ENCODE results near the gene MCC. TPM values are rescaled to one million over a fixed set of nuclear protein-coding genes. Genes with fewer than 3 reads are reported as not detected.

Gene MCC
- total RNA-seq, 1 donor from 2014 or later = 20.6 TPM

DNA sequence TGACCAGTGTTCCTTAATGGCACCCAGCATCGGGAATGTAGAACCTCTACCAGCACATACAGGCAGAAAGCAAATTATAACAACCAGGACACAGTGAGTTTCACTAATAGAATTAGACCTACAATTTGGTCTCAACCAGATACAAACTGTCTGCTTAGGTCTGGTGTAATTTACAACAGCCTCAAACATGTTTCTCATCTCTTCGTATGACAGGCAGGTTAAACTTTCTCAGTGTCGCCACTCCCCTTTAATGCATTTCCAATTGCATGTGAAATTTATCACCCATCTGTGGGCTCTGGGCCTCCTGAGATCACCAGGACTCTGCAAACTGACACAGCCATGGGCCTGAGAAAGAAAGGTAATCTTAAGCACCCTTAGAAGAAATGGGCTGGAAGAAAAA is 293.0 kb downstream of the MCC start:
- H3K4me3 ChIP-seq = no peak overlapping the region
- ATAC-seq (no peak), DNase-seq (no peak)
- no peaks in the 10 kb centered on the region for H3K4me1 ChIP-seq
- no peaks in the 10 kb centered on the region for H3K36me3 ChIP-seq
- H3K27me3 ChIP-seq (ENCODE audit: low read depth) = no peaks in the 10 kb centered on the region
- intact Hi-C loops (cut with DNase I) = no loop called here
- peaks cover 8% of the 10 kb centered on the region for H3K9me3 ChIP-seq
- H3K27ac ChIP-seq = no peak overlapping the region
- TF ChIP-seq, protein P1, sequence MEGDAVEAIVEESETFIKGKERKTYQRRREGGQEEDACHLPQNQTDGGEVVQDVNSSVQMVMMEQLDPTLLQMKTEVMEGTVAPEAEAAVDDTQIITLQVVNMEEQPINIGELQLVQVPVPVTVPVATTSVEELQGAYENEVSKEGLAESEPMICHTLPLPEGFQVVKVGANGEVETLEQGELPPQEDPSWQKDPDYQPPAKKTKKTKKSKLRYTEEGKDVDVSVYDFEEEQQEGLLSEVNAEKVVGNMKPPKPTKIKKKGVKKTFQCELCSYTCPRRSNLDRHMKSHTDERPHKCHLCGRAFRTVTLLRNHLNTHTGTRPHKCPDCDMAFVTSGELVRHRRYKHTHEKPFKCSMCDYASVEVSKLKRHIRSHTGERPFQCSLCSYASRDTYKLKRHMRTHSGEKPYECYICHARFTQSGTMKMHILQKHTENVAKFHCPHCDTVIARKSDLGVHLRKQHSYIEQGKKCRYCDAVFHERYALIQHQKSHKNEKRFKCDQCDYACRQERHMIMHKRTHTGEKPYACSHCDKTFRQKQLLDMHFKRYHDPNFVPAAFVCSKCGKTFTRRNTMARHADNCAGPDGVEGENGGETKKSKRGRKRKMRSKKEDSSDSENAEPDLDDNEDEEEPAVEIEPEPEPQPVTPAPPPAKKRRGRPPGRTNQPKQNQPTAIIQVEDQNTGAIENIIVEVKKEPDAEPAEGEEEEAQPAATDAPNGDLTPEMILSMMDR (IDR thresholded peaks at IDR 0.05) = no peak

DNA sequence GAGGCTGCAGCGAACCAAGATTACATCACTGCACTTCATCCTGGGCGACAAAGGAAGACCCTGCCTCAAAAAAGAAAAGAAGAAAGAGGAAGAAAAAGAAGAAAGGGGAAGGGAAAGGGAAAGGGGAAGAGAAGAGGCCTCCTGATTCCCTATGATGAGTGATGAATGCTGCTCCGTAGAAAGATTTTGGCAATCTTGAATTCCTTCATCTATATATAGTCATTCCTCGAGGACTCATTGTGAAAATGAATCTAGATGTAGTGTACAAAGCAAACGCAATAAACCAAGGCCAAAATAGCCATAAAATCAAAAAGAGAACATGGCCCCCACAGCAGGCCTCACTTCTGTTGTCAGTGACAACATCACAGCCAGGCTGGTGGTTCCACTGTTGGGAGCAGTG is 293.7 kb downstream of the MCC start:
- H3K36me3 ChIP-seq = no peaks in the 10 kb centered on the region
- DNase-seq (no peak), ATAC-seq (no peak)
- intact Hi-C loops (cut with DNase I) = no loop called here
- no peak overlapping the region for H3K4me3 ChIP-seq
- H3K9me3 ChIP-seq = peaks cover 8% of the 10 kb centered on the region
- H3K4me1 ChIP-seq = no peaks in the 10 kb centered on the region
- no peak overlapping the region for H3K27ac ChIP-seq
- H3K27me3 ChIP-seq (ENCODE audit: low read depth) = no peaks in the 10 kb centered on the region
- TF ChIP-seq, protein P1 (IDR thresholded peaks at IDR 0.05) = no peak

DNA sequence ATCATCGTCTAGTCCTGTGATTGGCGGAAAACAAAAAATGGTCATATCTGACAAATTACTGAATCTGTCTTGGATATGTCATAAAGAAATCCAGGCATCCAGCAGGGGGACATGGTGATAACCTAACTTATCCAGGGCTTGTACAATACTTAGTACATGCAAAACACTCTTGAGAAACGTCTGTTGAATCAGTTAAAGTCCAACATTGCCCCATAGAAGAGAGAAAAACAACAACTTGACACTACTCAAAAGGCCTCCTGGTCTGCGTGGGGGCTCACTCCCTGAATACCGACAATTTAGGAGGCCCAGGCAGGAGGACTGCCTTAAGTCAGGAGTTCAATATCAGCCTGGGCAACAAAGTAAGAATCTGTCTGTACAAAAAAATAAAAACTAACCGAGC is 294.1 kb downstream of the MCC start:
- ATAC-seq (no peak), DNase-seq (no peak)
- intact Hi-C loops (cut with DNase I) = no loop called here
- Histone ChIP-seq H3K4me3 (no peak overlapping the region), H3K27ac (no peak overlapping the region), H3K9me3 (peaks cover 8% of the 10 kb centered on the region), H3K4me1 (no peaks in the 10 kb centered on the region), H3K36me3 (no peaks in the 10 kb centered on the region), H3K27me3 (ENCODE audit: low read depth) (no peaks in the 10 kb centered on the region)
- TF ChIP-seq, protein P1 (IDR thresholded peaks at IDR 0.05) = no peak

DNA sequence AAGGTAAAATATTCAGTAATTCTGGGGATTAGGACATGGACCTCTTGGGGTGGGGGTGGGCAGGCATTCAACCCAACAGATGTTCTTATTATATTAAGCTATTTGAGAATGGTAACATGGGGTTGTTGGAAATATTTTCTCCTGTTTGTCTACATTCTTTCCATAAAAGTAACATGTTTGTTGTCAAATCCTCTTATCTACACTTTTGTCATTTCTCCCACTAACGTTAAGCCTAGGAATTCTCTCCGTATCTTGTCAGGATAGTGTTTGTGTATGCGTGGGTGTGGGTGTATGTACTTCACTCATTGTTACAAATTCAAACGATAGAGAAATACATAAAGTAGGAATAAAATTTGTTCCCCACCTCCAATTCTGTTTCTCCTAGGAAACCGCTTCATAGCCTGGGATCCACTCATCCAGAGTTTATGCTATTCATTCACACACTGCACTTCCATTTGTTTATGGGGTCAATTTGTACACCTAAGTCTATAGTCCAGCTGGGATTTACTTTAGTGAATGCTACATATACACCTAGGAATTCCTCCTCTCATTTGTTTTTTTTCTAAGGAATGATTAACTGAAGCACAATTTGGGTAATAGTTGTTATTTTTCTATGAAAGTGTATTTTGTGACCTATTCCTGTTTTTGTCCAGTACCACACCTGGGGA is 294.8 kb downstream of the MCC start:
- Histone ChIP-seq H3K4me1 (no peaks in the 10 kb centered on the region), H3K27me3 (ENCODE audit: low read depth) (no peaks in the 10 kb centered on the region), H3K9me3 (peaks cover 8% of the 10 kb centered on the region), H3K36me3 (no peaks in the 10 kb centered on the region), H3K4me3 (no peak overlapping the region), H3K27ac (no peak overlapping the region)
- TF ChIP-seq, protein P1 (IDR thresholded peaks at IDR 0.05) = no peak
- intact Hi-C loops (cut with DNase I) = no loop called here
- DNase-seq (no peak), ATAC-seq (no peak)

DNA sequence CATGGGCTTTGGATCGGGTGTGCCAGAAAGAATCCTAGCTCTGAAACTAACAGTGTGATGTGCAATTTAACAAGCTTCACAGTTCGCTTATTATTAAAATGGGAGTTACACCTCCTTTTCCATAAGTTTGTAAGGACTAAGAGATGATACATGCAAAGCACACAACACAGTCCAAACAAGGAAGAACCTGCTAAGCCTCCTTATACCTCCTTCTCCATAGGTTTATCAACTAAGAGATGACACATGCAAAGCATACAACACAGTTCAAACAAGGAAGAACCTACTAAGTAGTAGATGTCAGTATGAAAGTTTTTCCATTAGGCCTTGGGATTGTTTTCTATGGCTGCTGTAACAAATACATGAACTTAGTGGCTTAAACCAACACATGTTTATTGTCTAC is 295.7 kb downstream of the MCC start:
- peaks cover 8% of the 10 kb centered on the region for H3K9me3 ChIP-seq
- ATAC-seq (no peak), DNase-seq (no peak)
- no peak overlapping the region for H3K27ac ChIP-seq
- TF ChIP-seq, protein P1 (IDR thresholded peaks at IDR 0.05) = no peak
- no peaks in the 10 kb centered on the region for H3K36me3 ChIP-seq
- intact Hi-C loops (cut with DNase I) = no loop called here
- no peaks in the 10 kb centered on the region for H3K4me1 ChIP-seq
- H3K27me3 ChIP-seq (ENCODE audit: low read depth) = no peaks in the 10 kb centered on the region
- H3K4me3 ChIP-seq = no peak overlapping the region
